B cell (primary cell): ENCODE data around the gene TRH. TPM values are rescaled to one million over a fixed set of nuclear protein-coding genes. Genes with fewer than 3 reads are reported as not detected.

ENCODE experiments used
- ATAC-seq: fragments of 200-7000 bp; cut with Tn5 transposase; one replicate; pipeline ENCODE4 v1.10.0; 2021; ENCODE audit warnings: low read depth, mild to moderate bottlenecking, moderate number of reproducible peaks, moderate library complexity
- CTCF ChIA-PET: fragments of 350-600 bp; sonication (Branson Sonifier 250); formaldehyde crosslinking; loops from one replicate; lab custom pipeline; 2021; ENCODE audit warnings: antibody characterized with exemption, inconsistent platforms; lab: Charles Lee
- POLR2A ChIA-PET: fragments of 350-600 bp; sonication (Branson Sonifier 250); formaldehyde crosslinking; loops from one replicate; lab custom pipeline; 2021; ENCODE audit warnings: antibody characterized with exemption; lab: Charles Lee
- DNase-seq: peaks from one replicate; pipeline ENCODE4 v3.0.0; 2013
- H2AFZ ChIP-seq: 2 replicates; pipeline ENCODE4 v1.6.1; 2012; ENCODE audit warnings: mild to moderate bottlenecking, low read depth, low read length; ENCODE audit not compliant: insufficient read depth, poor library complexity, severe bottlenecking
- H3K27ac ChIP-seq, 2 donors: 1 replicate in 1 of 2; 2 replicates in 1 of 2; pipeline ENCODE4 v1.5.1; 2012 to 2013; ENCODE audit warnings: low read length in 2 of 2, mild to moderate bottlenecking in 2 of 2, moderate library complexity in 1 of 2
- H3K27me3 ChIP-seq, 4 experiments: fragments of 200-600 bp in 1 of 4; sonication (generic) in 1 of 4; replicated peaks in 1 of 4; 1 replicate in 2 of 4; 2 replicates in 2 of 4; pipeline versions ENCODE4 v1.6.1 to v1.7.0; 2013 to 2016; ENCODE audit warnings: low read length in 3 of 4, mild to moderate bottlenecking in 2 of 4, mixed read lengths in 1 of 4, moderate library complexity in 1 of 4; ENCODE audit not compliant: insufficient read depth in 4 of 4, control insufficient read depth in 3 of 4; ENCODE audit errors: control extremely low read depth in 1 of 4
- H3K36me3 ChIP-seq, 2 experiments: replicated peaks in 1 of 2; 1 replicate in 1 of 2; 2 replicates in 1 of 2; pipeline versions ENCODE4 v1.6.1 to v1.7.1; 2013; ENCODE audit warnings: low read length in 1 of 2; ENCODE audit not compliant: insufficient read depth in 2 of 2, control insufficient read depth in 1 of 2; ENCODE audit errors: control extremely low read depth in 1 of 2, extremely low read depth in 1 of 2
- H3K4me1 ChIP-seq, 2 donors: fragments of 200-600 bp in 1 of 2; sonication (generic) in 1 of 2; 1 replicate in 1 of 2; 2 replicates in 1 of 2; pipeline versions ENCODE4 v1.5.1 to v1.6.1; 2013 to 2017; ENCODE audit warnings: low read length in 2 of 2; ENCODE audit not compliant: control insufficient read depth in 2 of 2, insufficient read depth in 2 of 2
- H3K4me2 ChIP-seq: replicated peaks from 2 replicates; pipeline ENCODE3; 2012; ENCODE audit warnings: mild to moderate bottlenecking, low read depth, low read length; ENCODE audit not compliant: poor library complexity, severe bottlenecking
- H3K4me3 ChIP-seq, 5 experiments: fragments of 200-600 bp in 1 of 5; sonication (generic) in 1 of 5; 1 replicate in 3 of 5; 2 replicates in 2 of 5; pipeline versions ENCODE4 v1.5.1 to v1.7.0; 2011 to 2016; ENCODE audit warnings: low read length in 4 of 5, mild to moderate bottlenecking in 4 of 5, low read depth in 2 of 5, control low read depth in 1 of 5, moderate library complexity in 1 of 5; ENCODE audit not compliant: insufficient read depth in 1 of 5; ENCODE audit errors: control extremely low read depth in 1 of 5, extremely low read depth in 1 of 5
- H3K79me2 ChIP-seq: fragments of 200-600 bp; sonication (generic); one replicate; pipeline ENCODE4 v1.6.0; 2016; ENCODE audit warnings: low read length; ENCODE audit not compliant: control insufficient read depth, insufficient read depth
- H3K9ac ChIP-seq: fragments of 200-600 bp; sonication (generic); 2 replicates; pipeline ENCODE4 v1.6.1; 2017; ENCODE audit warnings: mild to moderate bottlenecking, low read length, moderate library complexity
- H3K9me3 ChIP-seq, 3 donors: one replicate each; pipeline versions ENCODE4 v1.6.1 to v1.7.1; 2013; ENCODE audit warnings: low read length in 2 of 3; ENCODE audit not compliant: control insufficient read depth in 2 of 3, insufficient read depth in 1 of 3; ENCODE audit errors: control extremely low read depth in 1 of 3
- H4K20me1 ChIP-seq: 2 replicates; pipeline ENCODE4 v1.6.0; 2012; ENCODE audit warnings: mild to moderate bottlenecking, low read length; ENCODE audit not compliant: insufficient read depth, control insufficient read depth, poor library complexity, severe bottlenecking
- H3K27ac Mint-ChIP-seq: one replicate; pipeline ENCODE4 v1.8.0; 2021; ENCODE audit warnings: mixed read lengths
- H3K27me3 Mint-ChIP-seq: one replicate; pipeline ENCODE4 v1.8.0; 2021; ENCODE audit warnings: mixed read lengths
- H3K4me1 Mint-ChIP-seq: one replicate; pipeline ENCODE4 v1.8.0; 2021; ENCODE audit warnings: mixed read lengths
- H3K4me3 Mint-ChIP-seq: one replicate; pipeline ENCODE4 v1.8.0; 2021; ENCODE audit warnings: mixed read lengths
- H3K9me3 Mint-ChIP-seq: one replicate; pipeline ENCODE4 v1.8.0; 2022; ENCODE audit warnings: mixed read lengths; ENCODE audit not compliant: insufficient read depth
- CTCF ChIP-seq: fragments of 200-600 bp; IDR thresholded peaks from one replicate; pipeline ENCODE4 v1.8.0; 2022; ENCODE audit warnings: antibody characterized with exemption, mild to moderate bottlenecking
- EZH2 ChIP-seq: IDR thresholded peaks from 2 replicates; pipeline ENCODE4 v1.6.1; 2012; ENCODE audit warnings: borderline replicate concordance, low read depth, mild to moderate bottlenecking, moderate library complexity, low read length; ENCODE audit not compliant: insufficient read depth, poor library complexity, severe bottlenecking
- WGBS: methylation state at CpG from one replicate; pipeline ENCODE4 v1.1.5; 2013; ENCODE audit warnings: missing lambda C conversion rate; ENCODE audit not compliant: insufficient coverage; 5-methylcytosine and 5-hydroxymethylcytosine counted together
- intact Hi-C: fragments of 100-400 bp; cut with micrococcal nuclease; formaldehyde crosslinking; loops from one replicate; pipeline ENCODE4 v1.10.0; 2022
- polyA plus RNA-seq: library from polyadenylated mRNA; depleted of rRNA; stranded (reverse); fragments of >200 nt; gene quantifications from 2 replicates; pipeline ENCODE4 v1.2.3, GENCODE V29; 2012
- total RNA-seq, 2 donors: library from RNA; stranded (reverse); fragments of 120-200 nt in 1 of 2; gene quantifications; 1 replicate in 1 of 2; 2 replicates in 1 of 2; pipeline versions ENCODE4 v1.2.3 to v1.2.4, GENCODE V29; 2013 to 2022

Gene TRH
- total and polyA plus RNA-seq, 2 donors (not counting 1 experiment from before 2014, with no cell fraction given), result not detected

GRCh38 chr3:129984125-129984524 is 9.6 kb downstream of the TRH start:
- H3K4me3 Mint-ChIP-seq, result no peak overlapping the region
- CTCF ChIA-PET, result no interaction called here

DNA sequence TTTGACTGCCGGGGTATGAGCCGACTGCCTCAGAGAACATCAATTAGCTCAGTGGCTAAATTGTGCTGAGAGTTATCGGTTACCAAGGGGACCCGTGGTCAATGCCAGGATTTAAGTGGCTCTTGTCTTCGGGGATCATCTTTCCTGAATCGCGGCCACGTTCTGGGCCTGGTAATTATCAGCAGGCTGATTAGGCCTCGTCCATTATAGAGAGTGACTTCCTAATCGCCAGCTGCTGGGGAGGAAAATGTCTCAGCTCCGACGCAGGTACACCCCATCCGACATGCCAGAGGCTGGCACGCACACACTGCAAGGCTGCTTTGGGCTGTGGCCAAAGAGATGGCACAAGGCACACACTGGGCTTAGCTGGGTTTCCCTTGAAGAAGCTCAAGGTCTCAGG is 10.6 kb downstream of the TRH start:
- H3K27ac ChIP-seq, result no peak overlapping the region
- intact Hi-C loops, result no loop called here
- H3K4me2 ChIP-seq, result no peak overlapping the region
- no peak overlapping the region for H2AFZ ChIP-seq
- no peaks in the 10 kb centered on the region for H4K20me1 ChIP-seq
- no peak overlapping the region for H3K4me3 ChIP-seq
- ATAC-seq (no peak), DNase-seq (no peak)
- Mint-ChIP-seq H3K4me1 (no peaks in the 10 kb centered on the region), H3K9me3 (no peaks in the 10 kb centered on the region), H3K4me3 (no peak overlapping the region), H3K27ac (no peak overlapping the region), H3K27me3 (peaks cover 30% of the 10 kb centered on the region)
- ChIA-PET POLR2A (no interaction called here), CTCF (interaction anchor here (1.3 kb wide), 1 partner anchor 10 kb away, joined by 3 read pairs; the partner anchor contains the start of gene TRH)
- no peaks in the 10 kb centered on the region for H3K9me3 ChIP-seq
- no peaks in the 10 kb centered on the region for H3K4me1 ChIP-seq
- no peak for TF ChIP-seq CTCF
- TF ChIP-seq EZH2, result no peak
- WGBS, result 97% methylated on average over 14 of the region's 14 CpGs
- no peaks in the 10 kb centered on the region for H3K79me2 ChIP-seq
- H3K9ac ChIP-seq, result no peak overlapping the region
- no peaks in the 10 kb centered on the region for H3K36me3 ChIP-seq
- no peaks in the 10 kb centered on the region for H3K27me3 ChIP-seq

More at GRCh38 chr3:129984125-129984524, 9.6 kb downstream of the TRH start:
- Histone ChIP-seq H3K27ac (no peak overlapping the region), H2AFZ (no peak overlapping the region), H3K9ac (no peak overlapping the region), H3K79me2 (no peaks in the 10 kb centered on the region), H3K4me3 (no peak overlapping the region), H3K4me2 (no peak overlapping the region), H3K9me3 (no peaks in the 10 kb centered on the region), H4K20me1 (no peaks in the 10 kb centered on the region), H3K4me1 (no peaks in the 10 kb centered on the region), H3K36me3 (no peaks in the 10 kb centered on the region), H3K27me3 (no peaks in the 10 kb centered on the region)
- WGBS, result 88% methylated on average over 1 of the region's 2 CpGs
- no peak for TF ChIP-seq EZH2
- H3K27me3 Mint-ChIP-seq, result peaks cover 23% of the 10 kb centered on the region
- POLR2A ChIA-PET, result no interaction called here
- no peaks in the 10 kb centered on the region for H3K4me1 Mint-ChIP-seq
- ATAC-seq, result no peak
- no peak for DNase-seq
- no peaks in the 10 kb centered on the region for H3K9me3 Mint-ChIP-seq
- intact Hi-C loops, result no loop called here
- H3K27ac Mint-ChIP-seq, result no peak overlapping the region
